ENCODE results near the gene RETSAT.

The RETSAT gene

DNA sequence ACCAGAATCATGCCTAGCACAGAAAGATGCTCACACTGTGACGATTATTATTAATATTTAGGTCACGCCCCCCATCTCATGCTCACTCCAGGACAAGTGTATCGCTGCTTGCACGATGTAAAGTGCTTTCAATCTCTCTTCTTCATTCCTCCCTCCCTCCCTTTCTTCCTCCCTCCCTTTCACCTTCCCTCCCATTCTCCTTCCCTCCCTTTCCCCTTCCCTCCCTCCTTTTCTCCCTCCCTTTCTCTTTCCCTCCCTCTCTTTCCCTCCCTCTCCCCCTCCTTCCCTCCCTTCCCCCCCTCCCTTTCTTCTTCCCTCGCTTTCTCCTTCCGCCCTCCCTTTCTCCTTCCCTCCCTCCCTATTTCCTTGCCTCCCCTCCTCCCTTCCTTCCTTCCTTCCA, 46.1 kb downstream of the RETSAT start:
- 95 to 96% methylated on average over 4 to 5 of the region's 6 CpGs for WGBS, 2 experiments (ENCODE audit: insufficient coverage in 2 of 2)
- no peak overlapping the region for H3K27ac ChIP-seq (ENCODE audit: low read depth, low read length, severe bottlenecking)
- H3K9me3 ChIP-seq (ENCODE audit: control insufficient read depth, low read length) = no peaks in the 10 kb centered on the region
- no peak overlapping the region for H3K4me3 ChIP-seq (ENCODE audit: extremely low read depth, insufficient read depth, low read length, poor library complexity, severe bottlenecking)
- H3K36me3 ChIP-seq (ENCODE audit: control insufficient read depth, insufficient read depth, low read length) = peaks cover 58% of the 10 kb centered on the region
- H3K4me1 ChIP-seq (ENCODE audit: control insufficient read depth, insufficient read depth, low read length, poor library complexity, severe bottlenecking) = peaks cover 21% of the 10 kb centered on the region

- WGBS, 2 experiments (ENCODE audit: insufficient coverage in 2 of 2) = 87 to 98% methylated on average over 2 to 7 of the region's 9 CpGs
- no peaks in the 10 kb centered on the region for H3K9me3 ChIP-seq (ENCODE audit: control insufficient read depth, low read length)
- H3K36me3 ChIP-seq (ENCODE audit: control insufficient read depth, insufficient read depth, low read length) = peaks cover 65% of the 10 kb centered on the region
- H3K4me3 ChIP-seq (ENCODE audit: extremely low read depth, insufficient read depth, low read length, poor library complexity, severe bottlenecking) = no peak overlapping the region
- H3K27ac ChIP-seq (ENCODE audit: low read depth, low read length, severe bottlenecking) = no peak overlapping the region
- peaks cover 21% of the 10 kb centered on the region for H3K4me1 ChIP-seq (ENCODE audit: control insufficient read depth, insufficient read depth, low read length, poor library complexity, severe bottlenecking)
Observed at GRCh38 chr2:85307527-85307897, 46.8 kb downstream of the RETSAT start.

GRCh38 chr2:85303780-85304531, 50.4 kb downstream of the RETSAT start:
- Histone ChIP-seq H3K4me1 (ENCODE audit: control insufficient read depth, insufficient read depth, low read length, poor library complexity, severe bottlenecking) (peaks cover 1% of the 10 kb centered on the region), H3K9me3 (ENCODE audit: control insufficient read depth, low read length) (no peaks in the 10 kb centered on the region), H3K4me3 (ENCODE audit: extremely low read depth, insufficient read depth, low read length, poor library complexity, severe bottlenecking) (no peak overlapping the region), H3K36me3 (ENCODE audit: control insufficient read depth, insufficient read depth, low read length) (peaks cover 57% of the 10 kb centered on the region), H3K27ac (ENCODE audit: low read depth, low read length, severe bottlenecking) (no peak overlapping the region)
- 92% methylated on average over 21 to 26 of the region's 28 CpGs for WGBS, 2 experiments (ENCODE audit: insufficient coverage in 2 of 2)

- H3K4me3 ChIP-seq (ENCODE audit: extremely low read depth, insufficient read depth, low read length, poor library complexity, severe bottlenecking) = no peak overlapping the region
- WGBS, 2 experiments (ENCODE audit: insufficient coverage in 2 of 2) = 95 to 100% methylated on average over 4 to 6 of the region's 6 CpGs
- peaks cover 42% of the 10 kb centered on the region for H3K36me3 ChIP-seq (ENCODE audit: control insufficient read depth, insufficient read depth, low read length)
- no peaks in the 10 kb centered on the region for H3K9me3 ChIP-seq (ENCODE audit: control insufficient read depth, low read length)
- no peak overlapping the region for H3K27ac ChIP-seq (ENCODE audit: low read depth, low read length, severe bottlenecking)
- H3K4me1 ChIP-seq (ENCODE audit: control insufficient read depth, insufficient read depth, low read length, poor library complexity, severe bottlenecking) = no peaks in the 10 kb centered on the region
Observed at GRCh38 chr2:85302121-85302520, 52.2 kb downstream of the RETSAT start.

Measured in mesodermal cell (in vitro differentiated cells).